Measurements from ENCODE around the gene TMPRSS2.

TMPRSS2 gene

GRCh38 chr21:41478319-41479177, 29.4 kb downstream of the TMPRSS2 start:
- no peak overlapping the region for H3K4me3 ChIP-seq
- TF ChIP-seq CTCF (IDR thresholded peaks at IDR 0.05): no peak
- no peak overlapping the region for H3K27ac ChIP-seq
- DNase-seq (ENCODE audit: low spot score): no peak

DNA sequence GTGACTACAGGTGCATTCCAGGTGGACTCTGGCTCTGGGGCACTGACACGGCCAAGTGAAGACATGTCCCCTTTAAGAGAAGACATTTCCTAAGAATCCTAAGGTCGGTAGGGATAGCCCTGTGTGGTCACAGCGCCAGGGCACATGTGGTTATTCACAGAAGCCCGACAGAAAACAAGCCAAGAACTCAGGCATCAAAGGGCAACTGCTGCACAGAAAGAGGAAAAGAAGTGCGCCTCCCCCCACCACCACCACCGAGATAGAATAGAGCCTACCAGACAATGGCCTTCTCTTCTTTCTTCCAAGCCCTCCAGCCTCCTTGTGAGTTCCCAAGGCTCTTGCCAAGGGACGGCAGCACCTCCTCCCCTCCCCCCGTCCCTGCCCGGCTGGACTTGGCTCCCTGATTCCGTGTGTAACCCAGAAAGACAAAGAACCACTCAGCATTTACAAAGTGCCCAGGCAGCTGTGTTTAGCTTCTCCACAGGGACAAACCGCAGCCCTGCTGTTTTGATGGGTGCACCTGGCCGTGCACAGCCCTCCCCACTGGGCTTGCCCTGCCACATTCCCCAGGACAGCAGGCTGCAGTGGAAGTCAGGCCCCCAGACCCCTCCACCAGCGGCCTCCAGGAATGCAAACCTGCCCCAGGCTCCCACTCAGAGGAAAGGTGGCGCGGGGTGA, 30.2 kb downstream of the TMPRSS2 start:
- Histone ChIP-seq H3K27ac (no peak overlapping the region), H3K4me3 (no peak overlapping the region)
- TF ChIP-seq CTCF (IDR thresholded peaks at IDR 0.05): no peak
- no peak for DNase-seq (ENCODE audit: low spot score)

DNA sequence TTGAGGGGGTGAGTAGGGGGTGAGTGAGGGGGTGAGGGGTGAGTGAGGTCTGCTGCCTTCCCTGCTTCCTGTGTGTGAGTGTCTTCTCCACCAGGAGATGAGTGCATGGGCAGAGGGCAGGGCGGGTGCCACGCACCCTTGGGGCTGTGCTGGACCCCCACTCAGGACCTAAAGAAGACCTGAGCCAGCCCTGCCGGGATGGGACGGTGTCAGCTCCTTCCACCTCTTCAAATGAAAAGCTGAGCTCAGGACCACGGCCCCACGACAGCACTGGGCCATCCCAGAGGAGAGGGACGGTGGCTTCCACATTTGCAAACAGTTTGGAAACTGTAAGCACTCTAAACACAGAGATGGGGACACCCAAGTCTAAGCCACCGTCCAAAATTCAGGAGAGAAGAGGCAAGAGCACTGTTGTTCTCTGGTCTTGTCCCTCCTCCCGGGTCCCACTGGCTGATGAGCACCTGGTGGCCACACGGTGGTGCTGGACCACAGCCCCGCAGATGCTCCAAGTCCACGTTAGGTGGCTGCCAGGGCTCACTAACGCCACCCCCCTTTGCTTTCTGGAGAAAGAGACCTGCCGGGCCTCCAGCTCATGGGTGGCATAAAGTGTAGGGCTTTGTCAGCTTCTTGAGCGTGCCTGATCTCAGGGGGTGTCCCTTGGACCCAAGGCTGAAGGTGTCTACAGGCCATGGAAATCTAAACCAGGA, 32.1 kb downstream of the TMPRSS2 start:
- no peak overlapping the region for H3K4me3 ChIP-seq
- no peak for TF ChIP-seq CTCF (IDR thresholded peaks at IDR 0.05)
- DNase-seq (ENCODE audit: low spot score): no peak
- H3K27ac ChIP-seq: no peak overlapping the region

- no peak for TF ChIP-seq CTCF (IDR thresholded peaks at IDR 0.05)
- no peak overlapping the region for H3K27ac ChIP-seq
- no peak for DNase-seq (ENCODE audit: low spot score)
- H3K4me3 ChIP-seq: no peak overlapping the region
Measured at GRCh38 chr21:41472753-41473548, 35.0 kb downstream of the TMPRSS2 start.

DNA sequence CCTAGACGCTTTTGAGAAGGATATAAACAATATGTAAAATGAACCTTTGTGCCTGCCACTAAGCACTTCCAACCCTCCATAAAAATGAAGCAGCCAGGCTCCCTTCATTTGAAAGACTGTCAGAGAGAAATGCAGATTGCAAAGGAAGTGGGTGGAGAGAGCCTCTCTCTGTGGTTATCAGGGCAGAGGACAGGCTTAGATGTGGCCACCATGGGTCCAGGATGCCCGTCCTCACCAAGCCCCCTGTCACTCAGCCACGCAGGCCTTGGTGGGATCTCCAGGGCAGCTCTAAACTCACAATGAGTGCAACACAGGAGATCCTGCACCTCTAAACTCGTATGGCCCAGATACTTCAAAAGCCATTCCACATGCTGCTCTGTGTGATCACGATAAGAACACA, 37.9 kb downstream of the TMPRSS2 start:
- Histone ChIP-seq H3K4me3 (no peak overlapping the region), H3K27ac (no peak overlapping the region)
- DNase-seq (ENCODE audit: low spot score): no peak
- TF ChIP-seq CTCF (IDR thresholded peaks at IDR 0.05): no peak

- no peak overlapping the region for H3K27ac ChIP-seq
- TF ChIP-seq CTCF (IDR thresholded peaks at IDR 0.05): no peak
- no peak for DNase-seq (ENCODE audit: low spot score)
- no peak overlapping the region for H3K4me3 ChIP-seq
Measured at GRCh38 chr21:41466024-41466820, 41.7 kb downstream of the TMPRSS2 start.

All from coronary artery (tissue), 2 donors.